NB4 (cell line): Measurements from ENCODE around the gene PRDM9.

Experiments used
- MAX ChIP-seq: IDR thresholded peaks from 2 replicates; pipeline ENCODE4 v1.6.1; 2011; ENCODE audit warnings: low read depth, low read length
- POLR2A ChIP-seq: IDR thresholded peaks from 2 replicates; pipeline ENCODE4 v1.6.1; 2011; ENCODE audit warnings: mild to moderate bottlenecking; ENCODE audit not compliant: insufficient read length; ENCODE audit errors: extremely low read depth
- TF ChIP-seq, protein P1 (sequence below): IDR thresholded peaks from one replicate; pipeline ENCODE4 v1.5.1; 2012; ENCODE audit warnings: low read depth, low read length

- TF ChIP-seq POLR2A (no peak), MAX (no peak)
- TF ChIP-seq, protein P1, sequence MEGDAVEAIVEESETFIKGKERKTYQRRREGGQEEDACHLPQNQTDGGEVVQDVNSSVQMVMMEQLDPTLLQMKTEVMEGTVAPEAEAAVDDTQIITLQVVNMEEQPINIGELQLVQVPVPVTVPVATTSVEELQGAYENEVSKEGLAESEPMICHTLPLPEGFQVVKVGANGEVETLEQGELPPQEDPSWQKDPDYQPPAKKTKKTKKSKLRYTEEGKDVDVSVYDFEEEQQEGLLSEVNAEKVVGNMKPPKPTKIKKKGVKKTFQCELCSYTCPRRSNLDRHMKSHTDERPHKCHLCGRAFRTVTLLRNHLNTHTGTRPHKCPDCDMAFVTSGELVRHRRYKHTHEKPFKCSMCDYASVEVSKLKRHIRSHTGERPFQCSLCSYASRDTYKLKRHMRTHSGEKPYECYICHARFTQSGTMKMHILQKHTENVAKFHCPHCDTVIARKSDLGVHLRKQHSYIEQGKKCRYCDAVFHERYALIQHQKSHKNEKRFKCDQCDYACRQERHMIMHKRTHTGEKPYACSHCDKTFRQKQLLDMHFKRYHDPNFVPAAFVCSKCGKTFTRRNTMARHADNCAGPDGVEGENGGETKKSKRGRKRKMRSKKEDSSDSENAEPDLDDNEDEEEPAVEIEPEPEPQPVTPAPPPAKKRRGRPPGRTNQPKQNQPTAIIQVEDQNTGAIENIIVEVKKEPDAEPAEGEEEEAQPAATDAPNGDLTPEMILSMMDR: no peak
Observed at GRCh38 chr5:23468658-23469057, 38.8 kb upstream of the PRDM9 start.
